Activated naive CD4-positive, alpha-beta T cell (primary cell): Measurements from ENCODE around the gene CLCN3.
"Not testable (repeated sequence)": the region's sequence is repeated elsewhere in the genome, so short reads cannot be mapped to it uniquely, and the experiment has no call there.

Experiments
- DNase-seq, 4 experiments: peaks; one replicate each; lab custom pipeline; 2025; lab: John Stamatoyannopoulos, UW

CLCN3 gene

DNA sequence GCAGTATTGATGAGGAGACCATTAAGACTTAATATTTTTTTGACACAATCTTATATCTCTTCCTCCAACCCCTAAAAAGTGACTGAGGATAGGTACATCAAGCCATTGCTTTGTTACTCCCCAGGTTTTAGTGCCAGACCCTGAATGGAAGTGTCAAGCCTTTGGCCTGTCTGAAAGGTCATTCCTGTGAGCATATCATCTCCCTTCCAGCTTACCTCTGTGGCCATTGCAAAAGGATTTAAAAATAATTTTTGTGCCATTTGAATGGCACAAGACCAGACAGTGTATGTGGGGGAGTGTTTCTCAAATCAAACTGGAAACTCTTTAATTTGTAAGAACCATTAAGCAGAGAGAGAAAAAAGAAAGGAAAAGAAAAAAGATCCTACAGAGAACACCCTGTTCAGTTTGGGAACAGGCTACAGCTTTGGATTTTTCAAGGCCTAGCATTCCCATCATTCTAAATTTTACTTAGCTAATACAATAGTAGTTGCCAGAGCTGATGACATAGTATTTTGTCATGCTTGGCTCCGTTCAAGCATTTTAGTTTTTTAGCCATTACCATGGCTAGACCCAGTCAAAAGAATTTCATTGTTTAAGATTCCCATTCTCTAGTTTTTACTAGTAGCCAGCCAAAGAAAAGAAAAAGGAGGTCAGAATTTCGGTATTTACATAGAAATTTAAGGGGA, 87.7 kb downstream of the CLCN3 start:
- no peak for DNase-seq

DNA sequence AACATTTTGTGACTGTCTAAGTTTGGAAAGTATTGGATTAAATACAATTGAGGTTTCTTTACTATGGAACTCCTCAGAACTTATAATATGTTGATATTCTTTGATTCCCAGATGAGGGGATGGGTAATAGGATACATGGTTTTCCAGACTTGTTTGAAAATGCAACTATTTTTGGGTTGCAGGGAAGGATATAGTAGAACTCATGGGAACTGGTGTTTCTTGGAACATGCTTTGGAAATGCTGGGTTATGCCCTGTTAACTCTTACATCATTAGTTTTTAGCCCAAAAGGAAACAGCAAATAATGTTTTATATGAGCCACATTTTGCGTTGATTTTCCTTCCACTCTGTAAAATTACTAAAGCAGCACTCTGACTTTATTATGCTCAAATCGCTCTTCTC, 95.4 kb downstream of the CLCN3 start:
- DNase-seq, result no peak

DNA sequence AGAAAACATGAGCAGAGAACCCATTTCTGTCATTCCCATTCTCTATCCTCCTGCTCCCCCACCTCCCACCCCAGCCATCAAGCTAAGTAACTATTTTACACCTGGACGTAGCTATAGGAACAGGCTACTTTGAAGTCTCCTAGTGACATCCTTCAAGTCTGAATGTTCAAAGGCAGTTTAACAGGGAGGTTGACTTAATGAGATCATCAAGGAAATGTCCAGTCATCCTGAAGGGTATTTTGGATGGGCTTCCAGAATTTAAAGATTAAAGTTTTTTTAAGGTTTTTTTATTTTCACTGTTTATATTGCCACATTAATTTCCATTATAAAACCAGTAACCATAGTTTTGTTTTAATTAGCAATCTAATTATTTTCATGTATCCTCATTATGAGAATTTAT, 96.3 kb downstream of the CLCN3 start:
- no peak for DNase-seq

DNA sequence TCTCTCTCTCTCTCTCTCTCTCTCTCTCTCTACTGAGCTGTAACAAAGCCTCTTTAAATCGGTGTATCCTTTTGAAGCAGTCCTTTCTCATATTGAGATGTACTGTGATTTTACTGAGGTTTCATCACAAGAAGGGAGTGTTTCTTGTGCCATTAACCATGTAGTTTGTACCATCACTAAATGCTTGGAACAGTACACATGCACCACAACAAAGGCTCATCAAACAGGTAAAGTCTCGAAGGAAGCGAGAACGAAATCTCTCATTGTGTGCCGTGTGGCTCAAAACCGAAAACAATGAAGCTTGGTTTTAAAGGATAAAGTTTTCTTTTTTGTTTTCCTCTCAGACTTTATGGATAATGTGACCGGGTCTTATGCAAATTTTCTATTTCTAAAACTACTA, 100.2 kb downstream of the CLCN3 start:
- DNase-seq, result no peak

DNA sequence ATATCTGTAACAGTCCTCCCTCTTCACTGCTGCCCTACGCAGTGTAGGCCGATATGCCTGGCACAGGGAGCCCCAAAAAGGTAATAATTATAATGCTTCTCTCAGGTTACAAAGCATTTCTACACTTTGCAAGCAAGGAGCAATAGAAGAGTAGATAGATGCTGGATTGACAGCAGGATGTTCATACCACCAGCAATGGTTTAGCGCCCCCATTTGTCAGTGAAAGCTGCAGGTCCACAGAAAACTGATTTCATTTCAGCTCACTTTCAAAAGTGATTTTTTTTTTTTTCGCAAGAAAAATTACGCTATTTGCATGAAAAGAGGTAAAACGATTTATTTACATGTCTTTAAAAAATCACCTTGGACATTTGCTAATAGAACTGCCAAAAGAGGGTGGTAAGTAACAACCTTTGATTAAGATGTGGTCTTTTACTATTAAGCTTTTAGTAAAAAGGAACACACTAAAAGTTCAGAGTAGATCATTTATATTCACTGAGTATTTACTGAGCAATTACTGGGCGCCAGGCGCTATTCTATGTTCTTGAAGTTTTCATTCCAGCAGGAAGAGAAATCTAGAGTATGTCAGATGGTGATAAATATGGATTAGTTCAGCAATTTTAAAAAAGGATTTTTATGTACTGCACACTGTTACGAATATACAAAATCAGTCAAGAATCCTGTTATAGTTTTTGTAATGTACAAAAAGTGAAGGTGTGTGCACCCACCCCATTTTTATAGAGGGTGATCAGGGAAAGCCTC, 103.0 kb downstream of the CLCN3 start:
- no peak for DNase-seq

DNA sequence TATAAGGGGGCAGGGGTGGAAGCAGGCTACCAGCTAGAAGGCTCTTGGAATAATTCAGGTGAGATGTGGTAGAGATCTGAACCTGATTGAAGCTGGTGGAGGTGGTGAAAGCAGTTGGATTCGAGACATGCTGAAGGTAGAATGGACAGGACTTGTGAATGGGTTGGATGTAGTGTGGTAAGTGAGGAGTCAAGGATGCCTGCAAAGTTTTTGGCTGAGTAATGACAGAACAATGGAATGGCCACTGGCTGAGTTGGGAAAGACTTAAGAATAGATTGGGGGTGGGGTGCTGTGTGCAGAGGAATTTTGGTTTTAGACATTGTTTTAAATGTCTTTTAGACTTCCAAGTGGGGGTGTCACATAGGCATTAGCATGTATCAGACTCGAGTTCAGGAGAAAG, 103.9 kb downstream of the CLCN3 start:
- no peak for DNase-seq

DNA sequence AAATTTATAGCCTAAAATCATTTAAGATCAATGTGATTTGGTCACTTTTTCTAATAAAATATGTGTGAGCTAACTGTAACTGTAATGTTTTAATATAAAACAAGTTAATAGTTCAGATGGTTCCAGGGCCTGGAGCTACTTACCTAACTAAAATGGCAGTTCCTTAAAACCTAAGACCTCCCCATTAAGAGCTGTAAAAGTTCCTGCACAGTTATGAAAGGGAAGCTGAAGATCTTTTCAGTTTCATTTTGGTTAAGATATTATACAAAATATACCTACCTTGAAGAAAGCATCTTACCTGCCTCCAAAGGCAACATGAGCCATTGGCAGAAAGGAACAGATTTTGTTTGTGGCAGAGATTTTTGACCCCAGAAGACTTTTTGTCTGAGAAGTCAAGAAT, 107.2 kb downstream of the CLCN3 start:
- no peak for DNase-seq

DNA sequence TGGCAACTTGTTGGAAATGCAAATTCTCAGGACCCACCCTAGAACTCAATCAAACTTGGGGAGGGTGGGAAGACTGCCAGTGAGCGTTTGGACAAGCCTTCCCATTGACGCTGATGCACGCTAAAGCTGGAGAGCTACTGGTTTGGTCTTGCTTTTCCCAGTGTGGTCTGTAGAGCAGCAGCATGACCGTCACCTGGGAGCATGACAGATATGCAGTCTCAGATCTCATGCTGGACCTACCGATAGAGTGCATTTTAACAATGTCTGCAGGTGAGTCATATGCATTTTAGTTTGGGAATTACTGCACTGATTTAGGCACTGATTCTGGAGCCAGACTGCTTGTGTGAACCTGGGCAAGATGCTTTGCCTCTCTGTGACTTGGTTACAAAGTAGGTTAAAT, 110.2 kb downstream of the CLCN3 start:
- DNase-seq, result no peak

DNA sequence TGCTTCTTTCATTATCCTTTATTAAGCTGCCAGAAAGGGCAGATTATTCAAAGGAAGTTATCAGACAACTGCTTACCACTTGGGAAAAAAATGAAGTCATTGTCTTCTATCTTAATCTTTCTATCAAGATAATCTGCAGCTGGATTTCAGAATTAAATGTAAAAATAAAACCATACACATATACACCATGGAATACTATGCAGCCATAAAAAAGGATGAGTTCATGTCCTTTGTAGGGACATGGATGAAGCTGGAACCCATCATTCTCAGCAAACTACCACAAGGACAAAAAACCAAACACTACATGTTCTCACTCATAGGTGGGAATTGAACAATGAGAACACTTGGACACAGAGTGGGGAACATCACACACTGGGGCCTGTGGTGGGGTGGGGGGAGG, 118.2 kb downstream of the CLCN3 start:
- not testable (repeated sequence) for DNase-seq

DNA sequence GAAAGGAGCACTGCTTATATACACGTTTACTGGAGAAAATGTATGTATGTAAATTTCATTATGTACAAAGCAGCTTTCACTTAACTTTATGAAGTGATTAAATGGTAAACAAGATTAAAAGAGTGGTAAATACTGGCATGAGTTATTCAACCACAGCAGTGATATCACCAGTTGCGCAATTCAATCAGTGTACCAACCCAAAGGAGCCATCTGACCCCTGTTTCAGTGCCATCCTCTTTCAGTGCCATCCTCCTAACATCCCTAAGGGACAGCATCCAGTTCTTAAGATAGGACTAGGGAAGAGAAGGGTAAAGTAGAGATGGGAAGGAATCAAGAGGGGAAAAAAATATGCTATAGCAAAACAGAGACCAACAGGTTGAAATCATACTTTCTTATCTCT, 121.2 kb downstream of the CLCN3 start:
- no peak for DNase-seq

DNA sequence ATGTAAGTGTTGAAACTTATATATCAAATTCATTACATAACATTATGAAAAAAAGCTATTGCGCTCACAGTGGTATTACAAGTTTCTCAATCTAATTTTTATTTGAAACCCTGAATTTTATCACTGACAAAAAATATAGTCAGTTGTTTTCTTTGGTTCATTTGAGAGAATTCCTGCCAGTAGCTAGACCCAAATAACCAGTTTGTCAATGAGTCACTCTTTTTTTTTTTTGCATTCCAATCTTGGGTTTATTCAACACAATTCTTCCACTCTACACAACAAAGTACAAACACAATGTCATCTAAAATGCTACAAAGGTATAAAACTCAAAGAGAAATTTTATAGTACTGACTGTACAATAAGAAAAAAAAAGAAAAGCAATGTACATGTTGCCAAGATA, 124.2 kb downstream of the CLCN3 start:
- no peak for DNase-seq

DNA sequence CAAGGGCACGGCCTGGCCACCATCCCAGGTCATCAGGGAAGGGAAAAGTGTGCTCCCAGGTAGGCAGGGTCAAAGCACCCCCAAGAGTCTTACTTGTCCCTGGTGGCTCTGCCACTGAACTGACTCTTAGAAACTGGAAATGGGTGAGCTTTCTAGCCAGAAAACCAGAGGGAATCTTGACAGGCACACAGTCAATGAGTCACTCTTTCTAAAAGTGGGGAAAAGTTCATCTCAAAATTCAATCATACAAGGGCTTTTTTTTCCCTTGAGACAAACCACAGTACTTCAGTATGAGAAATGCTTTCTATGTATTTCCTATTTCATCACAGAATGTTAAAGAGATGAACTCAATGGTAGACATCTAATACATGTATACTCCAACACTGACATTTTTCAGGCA, 124.9 kb downstream of the CLCN3 start:
- no peak for DNase-seq

DNA sequence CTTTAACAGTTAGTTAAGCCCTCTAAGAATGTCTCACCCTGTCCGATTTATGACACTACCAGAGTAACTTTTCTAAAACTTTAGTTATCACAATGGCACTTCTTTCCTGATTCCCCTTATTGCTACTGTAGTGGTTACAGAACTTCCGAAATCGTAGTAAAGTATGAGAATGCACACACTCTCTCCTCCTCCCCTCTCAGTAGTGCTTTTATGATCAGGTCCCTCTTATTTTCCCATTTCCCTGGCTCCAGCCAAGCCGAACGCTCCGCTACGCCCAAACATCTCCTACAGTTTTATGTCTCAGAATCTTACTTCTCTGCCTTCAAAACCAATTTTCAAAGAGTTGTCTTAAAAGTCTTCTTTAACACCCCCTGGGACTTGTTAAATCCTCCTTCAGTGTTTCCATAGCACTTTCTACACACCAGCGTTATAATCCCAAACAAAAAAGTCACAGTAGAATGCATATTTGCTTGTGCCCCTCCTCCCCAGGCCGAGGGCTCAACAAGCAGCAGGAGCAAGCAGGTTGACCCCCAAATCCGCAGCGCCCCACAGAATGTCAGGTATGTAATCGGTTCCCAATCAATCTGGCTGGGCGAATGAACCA, 136.7 kb downstream of the CLCN3 start:
- DNase-seq, result no peak

DNA sequence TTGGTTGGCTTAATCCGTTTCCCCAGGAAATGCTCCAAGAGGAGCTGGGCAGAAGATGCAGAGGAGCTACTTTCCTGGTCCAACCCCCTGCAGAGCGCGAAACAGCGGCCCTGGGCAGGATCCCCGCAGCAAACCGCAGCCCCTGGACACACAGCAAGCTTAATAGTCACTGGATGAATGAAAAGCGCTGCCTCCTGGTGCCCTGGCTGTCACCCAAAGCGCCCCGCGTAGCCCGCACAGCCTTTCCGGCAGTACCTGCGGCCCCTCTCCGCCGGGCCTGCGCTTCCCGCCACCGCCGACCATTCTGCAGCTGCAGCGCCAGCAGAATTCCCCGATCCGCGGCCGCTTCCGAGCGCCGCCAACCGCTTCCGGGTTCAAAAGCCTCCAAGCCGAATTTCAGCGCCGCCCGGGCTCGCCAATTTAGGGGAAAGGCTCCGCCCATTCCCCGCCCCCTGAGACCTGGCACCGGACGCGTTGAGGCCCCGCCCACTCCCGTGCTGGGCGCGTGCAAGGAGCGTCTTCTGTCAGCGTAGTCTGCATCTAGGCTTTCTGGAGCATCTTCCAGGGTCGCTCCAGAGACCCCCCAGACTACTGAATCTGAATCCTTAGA, 137.3 kb downstream of the CLCN3 start, which contains the start of gene HPF1:
Gene HPF1, minus strand, starts transcription at position 370 of the 610 bp plus-strand sequence. Its CDS starts 67 bp downstream, at position 303.
- DNase-seq, result peak; percentile 75 to 90 (median 80)

DNA sequence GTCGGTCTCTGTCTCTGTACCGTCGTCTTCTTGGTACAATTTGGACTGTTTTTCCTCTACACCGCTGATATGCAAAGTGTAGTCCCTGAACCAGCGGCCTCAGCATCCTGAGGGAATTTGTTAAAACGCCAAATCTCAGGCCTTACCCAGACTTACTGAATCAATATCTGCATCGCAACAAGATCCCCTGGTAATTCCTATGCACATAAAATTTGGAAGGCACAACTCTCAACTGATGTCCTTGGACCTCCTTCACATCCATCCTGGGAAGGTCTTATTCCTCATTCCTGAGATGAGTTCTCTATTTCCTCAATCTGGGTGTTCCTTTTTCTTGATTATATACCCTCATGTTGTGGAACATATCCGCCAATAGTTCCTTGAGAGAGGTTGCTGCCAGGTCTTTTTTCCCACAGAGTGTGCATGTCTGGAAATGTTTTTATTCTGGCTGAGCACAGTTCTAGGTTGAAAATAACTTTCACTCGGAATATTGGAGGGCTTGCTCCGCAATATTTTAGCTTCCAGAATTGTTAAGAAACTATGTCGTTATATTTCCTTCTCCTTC, 138.1 kb downstream of the CLCN3 start:
- DNase-seq, result no peak

DNA sequence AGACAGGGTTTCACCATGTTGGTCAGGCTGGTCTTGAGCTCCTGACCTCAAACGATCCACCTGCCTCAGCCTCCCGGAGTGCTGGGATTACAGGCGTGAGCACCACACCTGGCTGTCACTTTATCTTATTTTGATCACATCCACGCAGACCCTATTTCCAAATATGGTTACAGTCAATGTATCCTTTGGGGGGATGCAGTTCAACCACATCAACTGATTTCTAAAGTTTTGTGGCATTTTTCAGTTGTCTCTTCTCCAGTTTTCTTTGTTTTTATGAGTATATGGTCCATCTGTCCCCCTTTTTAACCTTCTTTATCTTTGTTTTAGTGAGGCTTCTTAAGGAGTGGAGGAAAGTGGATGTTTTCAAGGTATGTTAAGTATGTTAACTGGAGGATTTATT, 141.5 kb downstream of the CLCN3 start:
- no peak for DNase-seq

DNA sequence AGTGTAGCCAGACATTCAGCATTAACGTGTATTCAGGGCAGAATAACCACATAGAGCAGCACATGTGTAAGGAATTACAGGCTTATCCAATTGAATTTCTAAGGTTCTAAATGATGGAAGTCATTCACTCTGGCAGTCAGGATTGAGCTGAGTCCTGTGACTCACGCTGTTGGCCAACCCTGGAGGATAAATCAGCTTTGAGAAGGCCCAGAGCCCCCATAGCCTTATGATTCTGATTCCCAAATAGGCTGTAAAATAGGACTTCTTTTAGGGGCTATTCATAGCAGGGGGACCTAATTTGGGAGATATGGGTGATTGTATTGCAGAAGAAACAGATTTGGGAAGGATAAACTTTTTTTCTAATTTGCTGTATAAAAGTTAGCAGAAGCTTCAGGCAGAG, 145.5 kb downstream of the CLCN3 start:
- DNase-seq, result no peak

DNA sequence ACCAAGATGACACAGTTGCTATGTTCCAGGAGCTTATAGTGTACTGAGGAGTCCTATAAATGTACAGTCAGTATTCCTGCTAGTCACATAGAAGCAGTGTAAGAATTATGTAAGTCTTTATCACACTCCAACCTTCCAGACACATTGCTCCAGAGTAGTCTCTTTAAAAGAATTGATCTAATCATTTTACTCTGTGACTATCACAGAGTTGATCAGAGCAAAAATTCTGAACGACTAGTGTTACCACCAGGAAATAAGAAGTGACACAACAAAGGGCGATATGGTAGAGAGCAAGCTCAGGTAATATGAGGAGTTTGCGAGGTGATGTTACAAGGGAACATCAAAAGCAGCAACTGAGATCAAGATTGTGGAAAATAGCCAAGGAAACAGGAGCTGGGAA, 146.4 kb downstream of the CLCN3 start:
- no peak for DNase-seq

DNA sequence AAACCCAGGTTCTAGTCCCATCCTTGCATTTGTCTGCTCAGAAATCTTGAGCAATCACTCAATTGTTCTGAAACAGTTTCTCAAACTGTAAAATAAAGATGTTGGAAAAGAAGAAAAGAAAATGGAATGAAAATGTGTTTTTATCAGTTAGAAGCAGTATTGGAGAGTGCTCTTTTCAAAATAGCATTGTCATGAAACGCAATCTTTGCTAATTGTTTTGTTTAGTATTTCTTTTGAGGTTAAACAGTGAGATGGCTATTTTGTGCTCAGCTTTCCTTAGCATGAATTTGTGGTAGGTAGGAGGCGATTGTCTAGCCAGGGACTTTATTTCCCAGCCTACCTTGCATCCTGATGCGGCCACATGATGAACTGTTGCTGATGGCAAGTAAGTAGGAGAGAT, 148.0 kb downstream of the CLCN3 start:
- no peak for DNase-seq

DNA sequence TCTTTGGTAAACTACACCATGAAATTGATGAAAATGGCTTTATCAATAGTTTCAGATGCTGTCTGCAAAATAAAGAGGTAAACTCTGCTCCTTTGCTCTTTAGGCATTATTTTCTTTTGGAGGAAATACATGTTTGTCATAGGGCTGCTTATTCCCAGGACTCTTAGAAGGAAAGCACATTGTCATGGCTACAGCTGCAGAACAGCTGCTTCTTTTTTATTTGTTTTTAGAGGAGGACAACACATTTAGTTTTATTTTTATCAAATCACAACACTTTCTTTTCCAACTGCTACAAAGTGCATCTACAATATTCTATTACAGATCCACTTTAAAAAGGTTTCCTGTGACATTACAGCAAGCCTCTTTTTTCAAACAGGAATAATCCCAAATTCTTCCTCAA, 150.0 kb downstream of the CLCN3 start:
- DNase-seq, result no peak

DNA sequence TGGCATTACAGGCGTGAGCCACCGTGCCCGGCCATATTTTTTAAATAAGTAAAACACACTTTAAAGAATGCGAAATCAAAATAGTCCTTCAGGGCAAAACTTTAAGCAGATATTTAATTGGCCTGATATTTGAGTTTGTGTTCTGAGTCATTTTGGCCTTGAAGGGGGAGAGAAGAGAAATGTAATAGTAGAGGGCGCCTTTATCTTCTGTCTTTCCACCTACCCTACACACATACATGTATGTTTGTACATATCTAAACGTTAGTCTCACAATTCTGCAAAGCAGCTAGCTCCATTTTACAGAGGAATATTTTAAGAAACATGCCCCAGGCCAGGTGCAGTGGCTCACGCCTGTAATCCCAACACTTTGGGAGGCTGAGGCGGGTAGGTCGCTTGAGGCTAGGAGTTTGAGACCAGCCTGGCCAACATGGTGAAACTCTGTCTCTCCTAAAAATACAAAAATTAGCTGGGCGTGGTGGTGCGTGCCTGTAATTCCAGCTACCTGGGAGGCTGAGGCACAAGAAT, 151.2 kb downstream of the CLCN3 start:
- not testable (repeated sequence) for DNase-seq
